Panc1 (cell line): Measurements from ENCODE around the gene WIZ. TPM values are rescaled to one million over a fixed set of nuclear protein-coding genes. Genes with fewer than 3 reads are reported as not detected.
"Not testable (repeated sequence)": the region's sequence is repeated elsewhere in the genome, so short reads cannot be mapped to it uniquely, and the experiment has no call there.

Source experiments
- ATAC-seq: fragments of 200-7000 bp; cut with Tn5 transposase; 2 replicates; pipeline ENCODE4 v1.9.1; 2020; ENCODE audit warnings: mild to moderate bottlenecking, moderate library complexity
- BruUV-seq: library from RNA; stranded (reverse); fragments of 400-500 nt; replicated peaks from 2 replicates; lab custom pipeline; 2021; lab: Mats Ljungman, UMichigan
- CTCF ChIA-PET: fragments of 300-600 bp; sonication (Branson Sonifier 250); formaldehyde crosslinking; loops from one replicate; lab custom pipeline; 2022; ENCODE audit warnings: antibody characterized with exemption; lab: Charles Lee
- POLR2A ChIA-PET: fragments of 300-600 bp; sonication (Branson Sonifier 250); formaldehyde crosslinking; loops from one replicate; lab custom pipeline; 2022; ENCODE audit warnings: antibody characterized with exemption; lab: Charles Lee
- DNase-seq: peaks from one replicate; pipeline ENCODE4 v3.0.0-alpha.2; 2010; ENCODE audit warnings: low read depth, low spot score
- H3K27ac ChIP-seq: 2 replicates; pipeline ENCODE4 v1.5.1; 2011; ENCODE audit warnings: mild to moderate bottlenecking, low read length, inconsistent platforms
- H3K27me3 ChIP-seq: fragments of 200-500 bp; sonication (Bioruptor generic); 2 replicates; pipeline ENCODE4 v1.6.0; 2014; ENCODE audit warnings: low read length, inconsistent platforms; ENCODE audit not compliant: control insufficient read depth, insufficient read depth
- H3K36me3 ChIP-seq: fragments of 200-500 bp; sonication (Bioruptor generic); 2 replicates; pipeline ENCODE4 v1.5.1; 2014; ENCODE audit warnings: inconsistent platforms, mild to moderate bottlenecking, low read length, moderate library complexity; ENCODE audit not compliant: control insufficient read depth, insufficient read depth
- H3K4me1 ChIP-seq: 2 replicates; pipeline ENCODE4 v1.5.1; 2011; ENCODE audit warnings: inconsistent platforms, mild to moderate bottlenecking, low read length, moderate library complexity; ENCODE audit not compliant: control insufficient read depth, insufficient read depth
- H3K4me3 ChIP-seq, 2 experiments: 2 replicates each; pipeline ENCODE4 v1.5.1; 2011 to 2012; ENCODE audit warnings: low read depth in 2 of 2, low read length in 2 of 2, mild to moderate bottlenecking in 2 of 2, inconsistent platforms in 1 of 2, moderate library complexity in 1 of 2
- H3K9me3 ChIP-seq: fragments of 200-500 bp; sonication (Bioruptor generic); 2 replicates; pipeline ENCODE4 v1.5.1; 2014; ENCODE audit warnings: low read depth, mild to moderate bottlenecking, inconsistent platforms, low read length, moderate library complexity; ENCODE audit not compliant: control insufficient read depth, insufficient read depth
- POLR2AphosphoS5 ChIP-seq: IDR thresholded peaks from 2 replicates; pipeline ENCODE4 v1.6.1; 2012; ENCODE audit warnings: mild to moderate bottlenecking, low read depth, low read length, moderate library complexity
- SIN3A ChIP-seq: IDR thresholded peaks from 2 replicates; pipeline ENCODE4 v1.6.1; 2012; ENCODE audit warnings: low read depth, mild to moderate bottlenecking, low read length, moderate library complexity, borderline replicate concordance; ENCODE audit not compliant: insufficient read depth
- TCF7L2 ChIP-seq: IDR thresholded peaks from 2 replicates; pipeline ENCODE4 v1.6.1; 2011; ENCODE audit warnings: mild to moderate bottlenecking, low read depth, low read length, inconsistent platforms
- in situ Hi-C: cut with HindIII; loops from 2 replicates; pipeline ENCODE4 v1.10.0; 2016; ENCODE audit warnings: low sequenced_read_pairs, low pct_unique_long_range_greater_than_20kb
- intact Hi-C: fragments of 100-400 bp; cut with micrococcal nuclease; formaldehyde crosslinking; loops from one replicate; pipeline ENCODE4 v1.10.0; 2022; ENCODE audit not compliant: unreplicated experiment
- total RNA-seq: library from RNA; stranded (reverse); gene quantifications from one replicate; pipeline ENCODE4 v1.2.1, GENCODE V29; 2021; ENCODE audit not compliant: unreplicated experiment
- TF ChIP-seq, protein P1 (sequence below), 2 experiments: IDR thresholded peaks; 2 replicates each; pipeline ENCODE4 v1.6.1; 2011 to 2012; ENCODE audit warnings: low read depth in 2 of 2, control low read depth in 1 of 2, low read length in 1 of 2, mild to moderate bottlenecking in 1 of 2, moderate library complexity in 1 of 2; ENCODE audit not compliant: insufficient read depth in 1 of 2
- TF ChIP-seq, protein P2 (sequence below): fragments of 450-650 bp; IDR thresholded peaks from 2 replicates; pipeline ENCODE4 v1.5.1; 2017; ENCODE audit warnings: mild to moderate bottlenecking

The WIZ gene
- total RNA-seq, 1 experiment from 2014 or later: 41.9 TPM

DNA sequence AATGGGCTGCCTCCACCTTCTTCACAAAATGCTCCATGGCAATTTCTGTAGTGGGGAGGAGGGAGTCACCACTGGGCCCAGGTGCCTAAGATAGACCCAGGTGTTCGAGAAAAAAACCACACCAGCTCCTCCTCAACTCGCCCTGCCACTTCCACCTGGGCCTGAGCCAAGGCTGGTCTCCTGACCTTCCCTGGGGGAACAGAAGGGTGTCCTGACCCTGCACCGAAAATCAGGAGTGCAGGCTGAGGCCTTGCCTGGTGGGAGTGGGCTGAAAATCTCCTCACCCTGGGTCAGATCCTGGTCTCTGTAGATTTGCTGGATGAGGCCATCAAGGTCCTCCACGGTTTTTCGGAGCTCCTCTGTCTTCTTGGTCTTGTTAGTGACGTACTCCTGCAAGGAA lies 52.5 kb downstream of the WIZ start:
- Histone ChIP-seq H3K4me1 (no peaks in the 10 kb centered on the region), H3K27ac (no peak overlapping the region), H3K9me3 (no peaks in the 10 kb centered on the region), H3K4me3 (no peak overlapping the region), H3K27me3 (no peaks in the 10 kb centered on the region), H3K36me3 (no peaks in the 10 kb centered on the region; the same call in 1 of the 2 replicates)
- no peak for ATAC-seq
- no TSS peak for BruUV-seq
- TF ChIP-seq TCF7L2 (no peak), SIN3A (no peak), POLR2AphosphoS5 (no peak)
- TF ChIP-seq, protein P1, sequence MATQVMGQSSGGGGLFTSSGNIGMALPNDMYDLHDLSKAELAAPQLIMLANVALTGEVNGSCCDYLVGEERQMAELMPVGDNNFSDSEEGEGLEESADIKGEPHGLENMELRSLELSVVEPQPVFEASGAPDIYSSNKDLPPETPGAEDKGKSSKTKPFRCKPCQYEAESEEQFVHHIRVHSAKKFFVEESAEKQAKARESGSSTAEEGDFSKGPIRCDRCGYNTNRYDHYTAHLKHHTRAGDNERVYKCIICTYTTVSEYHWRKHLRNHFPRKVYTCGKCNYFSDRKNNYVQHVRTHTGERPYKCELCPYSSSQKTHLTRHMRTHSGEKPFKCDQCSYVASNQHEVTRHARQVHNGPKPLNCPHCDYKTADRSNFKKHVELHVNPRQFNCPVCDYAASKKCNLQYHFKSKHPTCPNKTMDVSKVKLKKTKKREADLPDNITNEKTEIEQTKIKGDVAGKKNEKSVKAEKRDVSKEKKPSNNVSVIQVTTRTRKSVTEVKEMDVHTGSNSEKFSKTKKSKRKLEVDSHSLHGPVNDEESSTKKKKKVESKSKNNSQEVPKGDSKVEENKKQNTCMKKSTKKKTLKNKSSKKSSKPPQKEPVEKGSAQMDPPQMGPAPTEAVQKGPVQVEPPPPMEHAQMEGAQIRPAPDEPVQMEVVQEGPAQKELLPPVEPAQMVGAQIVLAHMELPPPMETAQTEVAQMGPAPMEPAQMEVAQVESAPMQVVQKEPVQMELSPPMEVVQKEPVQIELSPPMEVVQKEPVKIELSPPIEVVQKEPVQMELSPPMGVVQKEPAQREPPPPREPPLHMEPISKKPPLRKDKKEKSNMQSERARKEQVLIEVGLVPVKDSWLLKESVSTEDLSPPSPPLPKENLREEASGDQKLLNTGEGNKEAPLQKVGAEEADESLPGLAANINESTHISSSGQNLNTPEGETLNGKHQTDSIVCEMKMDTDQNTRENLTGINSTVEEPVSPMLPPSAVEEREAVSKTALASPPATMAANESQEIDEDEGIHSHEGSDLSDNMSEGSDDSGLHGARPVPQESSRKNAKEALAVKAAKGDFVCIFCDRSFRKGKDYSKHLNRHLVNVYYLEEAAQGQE (IDR thresholded peaks at IDR 0.05; ENCODE audit: insufficient read depth in 1 of 2, low read depth in 2 of 2, low read length in 1 of 2): no peak
- TF ChIP-seq, protein P2, sequence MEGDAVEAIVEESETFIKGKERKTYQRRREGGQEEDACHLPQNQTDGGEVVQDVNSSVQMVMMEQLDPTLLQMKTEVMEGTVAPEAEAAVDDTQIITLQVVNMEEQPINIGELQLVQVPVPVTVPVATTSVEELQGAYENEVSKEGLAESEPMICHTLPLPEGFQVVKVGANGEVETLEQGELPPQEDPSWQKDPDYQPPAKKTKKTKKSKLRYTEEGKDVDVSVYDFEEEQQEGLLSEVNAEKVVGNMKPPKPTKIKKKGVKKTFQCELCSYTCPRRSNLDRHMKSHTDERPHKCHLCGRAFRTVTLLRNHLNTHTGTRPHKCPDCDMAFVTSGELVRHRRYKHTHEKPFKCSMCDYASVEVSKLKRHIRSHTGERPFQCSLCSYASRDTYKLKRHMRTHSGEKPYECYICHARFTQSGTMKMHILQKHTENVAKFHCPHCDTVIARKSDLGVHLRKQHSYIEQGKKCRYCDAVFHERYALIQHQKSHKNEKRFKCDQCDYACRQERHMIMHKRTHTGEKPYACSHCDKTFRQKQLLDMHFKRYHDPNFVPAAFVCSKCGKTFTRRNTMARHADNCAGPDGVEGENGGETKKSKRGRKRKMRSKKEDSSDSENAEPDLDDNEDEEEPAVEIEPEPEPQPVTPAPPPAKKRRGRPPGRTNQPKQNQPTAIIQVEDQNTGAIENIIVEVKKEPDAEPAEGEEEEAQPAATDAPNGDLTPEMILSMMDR: no peak
- ChIA-PET POLR2A (no interaction called here), CTCF (no interaction called here)
- in situ Hi-C loops (no loop called here), intact Hi-C loops (no loop called here)
- DNase-seq: no peak

DNA sequence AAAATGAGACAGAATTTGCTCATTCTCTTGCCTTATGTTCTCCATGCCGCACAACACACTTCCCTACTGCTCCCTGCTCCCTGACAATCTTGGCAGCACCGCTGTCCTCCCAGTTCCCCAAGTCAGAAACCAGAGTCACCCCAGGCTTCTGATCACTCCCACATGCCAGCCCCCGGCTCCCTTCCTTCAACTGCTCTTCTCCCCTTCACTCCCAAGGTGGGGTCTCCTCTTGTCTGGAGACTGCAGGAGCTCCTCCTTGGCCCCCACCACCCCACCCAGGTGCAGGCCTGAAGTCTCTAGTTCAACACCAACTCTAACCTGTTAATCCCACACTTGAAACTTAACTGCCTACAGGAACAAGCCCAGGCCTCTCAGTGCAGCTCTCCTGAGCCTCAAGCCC lies 53.3 kb downstream of the WIZ start:
- TF ChIP-seq TCF7L2 (no peak), SIN3A (no peak), POLR2AphosphoS5 (no peak)
- TF ChIP-seq, protein P2: no peak
- BruUV-seq: no TSS peak
- DNase-seq (no peak), ATAC-seq (no peak)
- H3K4me3 ChIP-seq: no peak overlapping the region
- intact Hi-C loops (no loop called here), in situ Hi-C loops (no loop called here)
- H3K36me3 ChIP-seq: no peaks in the 10 kb centered on the region; the same call in 1 of the 2 replicates
- no peak overlapping the region for H3K27ac ChIP-seq
- H3K4me1 ChIP-seq: no peaks in the 10 kb centered on the region
- CTCF ChIA-PET: no interaction called here
- no peaks in the 10 kb centered on the region for H3K9me3 ChIP-seq
- no peaks in the 10 kb centered on the region for H3K27me3 ChIP-seq
- POLR2A ChIA-PET: no interaction called here

DNA sequence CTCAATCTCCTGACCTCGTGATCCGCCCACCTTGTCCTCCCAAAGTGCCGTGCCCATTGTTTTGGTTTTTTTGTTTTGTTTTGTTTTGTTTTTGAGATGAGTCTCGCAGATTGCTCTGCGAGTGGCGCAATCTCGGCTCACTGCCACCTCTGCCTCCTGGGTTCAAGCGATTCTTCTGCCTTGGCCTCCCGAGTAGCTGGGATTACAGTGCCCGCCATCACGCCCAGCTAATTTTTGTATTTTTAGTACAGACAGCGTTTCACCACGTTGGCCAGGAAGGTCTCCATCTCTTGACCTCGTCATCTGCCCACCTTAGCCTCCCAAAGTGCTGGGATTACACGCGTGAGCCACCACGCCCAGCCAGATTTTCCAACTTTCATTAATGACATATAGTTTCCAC lies 54.5 kb downstream of the WIZ start:
- H3K4me3 ChIP-seq, H3K36me3 ChIP-seq, H3K27me3 ChIP-seq, H3K9me3 ChIP-seq, DNase-seq, ATAC-seq, POLR2A ChIA-PET, in situ Hi-C loops, intact Hi-C loops, H3K4me1 ChIP-seq, H3K27ac ChIP-seq, CTCF ChIA-PET, BruUV-seq: not testable (repeated sequence)
